22Rv1 (cell line): ENCODE measurements around the gene CPAMD8.

Experiments
- CTCF ChIP-seq: fragments of 450-650 bp; IDR thresholded peaks from 2 replicates; pipeline ENCODE4 v1.5.1; 2017; ENCODE audit warnings: mild to moderate bottlenecking
- ZFX ChIP-seq: fragments of 450-650 bp; IDR thresholded peaks from 2 replicates; pipeline ENCODE4 v1.6.1; 2017; ENCODE audit warnings: antibody characterized with exemption, borderline replicate concordance

- no peak for TF ChIP-seq CTCF
- no peak for TF ChIP-seq ZFX
These were observed 47.4 kb upstream of the CPAMD8 start for GRCh38 chr19:17073869-17074633.
